COLO829 (cell line): ENCODE results near the gene WNK2.
"Not testable (repeated sequence)": the region's sequence is repeated elsewhere in the genome, so short reads cannot be mapped to it uniquely, and the experiment has no call there.

Experiments used
- DNase-seq: peaks from one replicate; pipeline ENCODE4 v3.0.0; 2012; ENCODE audit warnings: low spot score

WNK2 gene

GRCh38 chr9:93338196-93338595, 154.3 kb downstream of the WNK2 start:
- DNase-seq, result not testable (repeated sequence)

- no peak for DNase-seq
These were observed 156.2 kb downstream of the WNK2 start for GRCh38 chr9:93340091-93340490.

- not testable (repeated sequence) for DNase-seq
These were observed 157.9 kb downstream of the WNK2 start for GRCh38 chr9:93341820-93342219.

GRCh38 chr9:93342428-93342827, 158.5 kb downstream of the WNK2 start:
- not testable (repeated sequence) for DNase-seq

GRCh38 chr9:93343663-93344062, 159.7 kb downstream of the WNK2 start:
- no peak for DNase-seq

- no peak for DNase-seq
These were observed 161.8 kb downstream of the WNK2 start for GRCh38 chr9:93345643-93346230.

GRCh38 chr9:93346231-93347112, 162.5 kb downstream of the WNK2 start:
- DNase-seq, result no peak

GRCh38 chr9:93347371-93347975, 163.5 kb downstream of the WNK2 start:
- not testable (repeated sequence) for DNase-seq

- not testable (repeated sequence) for DNase-seq
These were observed 169.7 kb downstream of the WNK2 start for GRCh38 chr9:93353413-93354310.

GRCh38 chr9:93354451-93354850, 170.5 kb downstream of the WNK2 start:
- DNase-seq, result no peak

- no peak for DNase-seq
These were observed 171.9 kb downstream of the WNK2 start for GRCh38 chr9:93355827-93356226.

GRCh38 chr9:93357649-93358048, 173.7 kb downstream of the WNK2 start:
- DNase-seq, result no peak

- not testable (repeated sequence) for DNase-seq
These were observed 176.0 kb downstream of the WNK2 start for GRCh38 chr9:93359907-93360306.

- DNase-seq, result no peak
These were observed 178.1 kb downstream of the WNK2 start for GRCh38 chr9:93361995-93362394.

GRCh38 chr9:93364734-93365426, 180.9 kb downstream of the WNK2 start:
- no peak for DNase-seq

- no peak for DNase-seq
These were observed 181.6 kb downstream of the WNK2 start for GRCh38 chr9:93365427-93366118.

GRCh38 chr9:93366119-93366447, 182.1 kb downstream of the WNK2 start:
- DNase-seq, result no peak

- DNase-seq, result not testable (repeated sequence)
These were observed 182.5 kb downstream of the WNK2 start for GRCh38 chr9:93366486-93366885.

- no peak for DNase-seq
These were observed 184.5 kb downstream of the WNK2 start for GRCh38 chr9:93368437-93368836.

GRCh38 chr9:93369686-93370085, 185.7 kb downstream of the WNK2 start:
- DNase-seq, result no peak
